Amniotic stem cell (primary cell): ENCODE measurements around the gene ULK1.

ENCODE experiments used
- DNase-seq: peaks from one replicate; lab custom pipeline; 2025; lab: John Stamatoyannopoulos, UW

ULK1 gene

GRCh38 chr12:131920157-131920508 is 25.7 kb downstream of the ULK1 start:
- no peak for DNase-seq

GRCh38 chr12:131920902-131921840 is 26.7 kb downstream of the ULK1 start:
- no peak for DNase-seq

- DNase-seq: no peak
Observed at GRCh38 chr12:131921866-131922769, 27.7 kb downstream of the ULK1 start.

GRCh38 chr12:131922772-131923171 is 28.4 kb downstream of the ULK1 start:
- no peak for DNase-seq

- no peak for DNase-seq
Observed at GRCh38 chr12:131923260-131923659, 28.8 kb downstream of the ULK1 start.

- no peak for DNase-seq
Observed at GRCh38 chr12:131927110-131928079, 33.0 kb downstream of the ULK1 start.

- DNase-seq: no peak
Observed at GRCh38 chr12:131928080-131928710, 33.8 kb downstream of the ULK1 start.

GRCh38 chr12:131928711-131929580 is 34.5 kb downstream of the ULK1 start, which contains the start of gene PUS1:
Gene PUS1, plus strand, starts transcription at chr12:131929276. Its CDS starts 447 bp downstream, at chr12:131929723.
- peak; percentile 92 for DNase-seq

- no peak for DNase-seq
Observed at GRCh38 chr12:131929581-131930456, 35.4 kb downstream of the ULK1 start.

- no peak for DNase-seq
Observed at GRCh38 chr12:131930510-131930909, 36.1 kb downstream of the ULK1 start.

GRCh38 chr12:131933387-131933786 is 39.0 kb downstream of the ULK1 start:
- DNase-seq: no peak

GRCh38 chr12:131934535-131934934 is 40.1 kb downstream of the ULK1 start:
- DNase-seq: no peak

GRCh38 chr12:131938082-131938481 is 43.7 kb downstream of the ULK1 start:
- no peak for DNase-seq

GRCh38 chr12:131939007-131939406 is 44.6 kb downstream of the ULK1 start:
- DNase-seq: no peak

GRCh38 chr12:131940141-131940547 is 45.7 kb downstream of the ULK1 start:
- no peak for DNase-seq

GRCh38 chr12:131941116-131941986 is 46.9 kb downstream of the ULK1 start:
- DNase-seq: no peak

GRCh38 chr12:131941987-131942341 is 47.5 kb downstream of the ULK1 start:
- no peak for DNase-seq

GRCh38 chr12:131942671-131943070 is 48.2 kb downstream of the ULK1 start:
- DNase-seq: no peak
